SK-N-SH (cell line): ENCODE results near the gene ZNF407. TPM values are rescaled to one million over a fixed set of nuclear protein-coding genes. Genes with fewer than 3 reads are reported as not detected.

Source experiments
- CTCF ChIA-PET: fragments of 300-600, 350-600 bp; formaldehyde crosslinking; extraction: SDS; loops from one replicate; lab custom pipeline; 2021; lab: Yijun Ruan, JAX
- POLR2A ChIA-PET: fragments of 350-600 bp; sonication (Branson Sonifier 250); formaldehyde crosslinking; extraction: SDS; loops from one replicate; lab custom pipeline; 2020; ENCODE audit warnings: antibody characterized with exemption, inconsistent platforms; lab: Yijun Ruan, JAX
- DNase-seq: peaks from one replicate; pipeline ENCODE4 v3.0.0; 2012
- H2AFZ ChIP-seq: fragments of 200-600 bp; sonication (generic); 2 replicates; pipeline ENCODE4 v1.8.1; 2016; ENCODE audit warnings: antibody characterized with exemption, mild to moderate bottlenecking, low read depth
- H3F3A ChIP-seq: fragments of 200-600 bp; sonication (generic); replicated peaks from 2 replicates; pipeline ENCODE3; 2016; ENCODE audit warnings: antibody characterized with exemption, mild to moderate bottlenecking; ENCODE audit not compliant: insufficient read depth
- H3K27ac ChIP-seq, 2 experiments: fragments of 200-500 bp in 1 of 2; fragments of 200-600 bp in 1 of 2; sonication (Bioruptor generic) in 1 of 2; sonication (generic), shearing (Covaris generic) in 1 of 2; 2 replicates each; pipeline versions ENCODE4 v1.5.1 to v1.6.1; 2014 to 2016; ENCODE audit warnings: low read depth in 2 of 2, inconsistent platforms in 1 of 2, low read length in 1 of 2, mild to moderate bottlenecking in 1 of 2, mixed read lengths in 1 of 2
- H3K27me3 ChIP-seq: fragments of 200-600 bp; sonication (generic), shearing (Covaris generic); 2 replicates; pipeline ENCODE4 v1.6.1; 2016; ENCODE audit warnings: mixed run types; ENCODE audit not compliant: insufficient read depth
- H3K36me3 ChIP-seq, 2 experiments: fragments of 200-500 bp in 1 of 2; fragments of 200-600 bp in 1 of 2; sonication (Bioruptor generic) in 1 of 2; sonication (generic) in 1 of 2; replicated peaks in 1 of 2; 2 replicates each; pipeline versions ENCODE3 to v1.5.1; 2014 to 2016; ENCODE audit warnings: low read length in 1 of 2, mild to moderate bottlenecking in 1 of 2; ENCODE audit not compliant: insufficient read depth in 2 of 2, control insufficient read depth in 1 of 2
- H3K4me1 ChIP-seq, 2 experiments: fragments of 200-500 bp in 1 of 2; fragments of 200-600 bp in 1 of 2; sonication (Bioruptor generic) in 1 of 2; sonication (generic), shearing (Covaris generic) in 1 of 2; 2 replicates each; pipeline versions ENCODE4 v1.5.1 to v1.6.1; 2014 to 2016; ENCODE audit warnings: low read depth in 1 of 2, low read length in 1 of 2, mixed run types in 1 of 2; ENCODE audit not compliant: insufficient read depth in 2 of 2, control insufficient read depth in 1 of 2
- H3K4me2 ChIP-seq: fragments of 200-600 bp; sonication (generic), shearing (Covaris generic); 2 replicates; pipeline ENCODE4 v1.6.1; 2017; ENCODE audit warnings: mixed run types
- H3K4me3 ChIP-seq, 2 experiments: fragments of 200-500 bp in 1 of 2; fragments of 200-600 bp in 1 of 2; sonication (Bioruptor generic) in 1 of 2; sonication (generic), shearing (Covaris generic) in 1 of 2; 2 replicates each; pipeline versions ENCODE4 v1.5.1 to v1.8.1; 2014 to 2016; ENCODE audit warnings: low read depth in 2 of 2, inconsistent platforms in 1 of 2, low read length in 1 of 2, mild to moderate bottlenecking in 1 of 2, mixed read lengths in 1 of 2, moderate library complexity in 1 of 2
- H3K79me2 ChIP-seq: fragments of 200-600 bp; sonication (generic); 2 replicates; pipeline ENCODE4 v1.8.1; 2017; ENCODE audit warnings: mild to moderate bottlenecking; ENCODE audit not compliant: insufficient read depth
- H3K9ac ChIP-seq: fragments of 200-600 bp; sonication (generic); 2 replicates; pipeline ENCODE4 v1.6.1; 2017; ENCODE audit warnings: mixed run types
- H3K9me2 ChIP-seq: fragments of 200-600 bp; sonication (generic); 2 replicates; pipeline ENCODE4 v1.6.1; 2017; ENCODE audit warnings: mixed run types
- H3K9me3 ChIP-seq: fragments of 200-600 bp; sonication (generic); 2 replicates; pipeline ENCODE4 v1.6.1; 2017; ENCODE audit warnings: mixed run types, mild to moderate bottlenecking, moderate library complexity
- H4K20me1 ChIP-seq: fragments of 200-600 bp; sonication (generic); 2 replicates; pipeline ENCODE4 v1.6.1; 2017; ENCODE audit warnings: mild to moderate bottlenecking, mixed run types; ENCODE audit not compliant: insufficient read depth
- ELF1 ChIP-seq: IDR thresholded peaks from 2 replicates; pipeline ENCODE4 v1.4.0; 2012
- EZH2phosphoT487 ChIP-seq: fragments of 200-600 bp; sonication (generic); IDR thresholded peaks from 2 replicates; pipeline ENCODE4 v1.6.1; 2017; ENCODE audit warnings: low read depth, mixed run types, mild to moderate bottlenecking, antibody characterized with exemption, moderate library complexity, borderline replicate concordance
- FOSL2 ChIP-seq: IDR thresholded peaks from 2 replicates; pipeline ENCODE4 v1.4.0; 2012; ENCODE audit warnings: low read depth, mild to moderate bottlenecking, moderate library complexity, borderline replicate concordance
- FOXJ3 ChIP-seq: sonication (generic); formaldehyde crosslinking; IDR thresholded peaks from 2 replicates; pipeline ENCODE4 v1.5.1; 2020; ENCODE audit warnings: mild to moderate bottlenecking, missing genetic modification reagents
- GABPA ChIP-seq: IDR thresholded peaks from 2 replicates; pipeline ENCODE4 v1.4.0; 2012; ENCODE audit warnings: low read depth, mild to moderate bottlenecking
- GATA2 ChIP-seq: sonication (generic); formaldehyde crosslinking; IDR thresholded peaks from 2 replicates; pipeline ENCODE4 v1.5.0; 2020; ENCODE audit warnings: mild to moderate bottlenecking, missing genetic modification reagents
- JUND ChIP-seq: IDR thresholded peaks from 2 replicates; pipeline ENCODE4 v1.4.0; 2012
- MXI1 ChIP-seq: IDR thresholded peaks from 2 replicates; pipeline ENCODE4 v1.6.1; 2012; ENCODE audit warnings: mild to moderate bottlenecking, low read depth, low read length, improper control_type of control experiment
- NFIC ChIP-seq: IDR thresholded peaks from 2 replicates; pipeline ENCODE4 v1.4.0; 2012; ENCODE audit warnings: borderline replicate concordance
- RCOR1 ChIP-seq: fragments of 150-350 bp; IDR thresholded peaks from 2 replicates; pipeline ENCODE4 v1.6.1; 2017; ENCODE audit warnings: antibody characterized with exemption, low read length
- RFX5 ChIP-seq: IDR thresholded peaks from 2 replicates; pipeline ENCODE4 v1.6.1; 2012; ENCODE audit warnings: mild to moderate bottlenecking, improper control_type of control experiment, low read length
- SIN3A ChIP-seq: IDR thresholded peaks from 2 replicates; pipeline ENCODE4 v1.6.1; 2012; ENCODE audit warnings: low read depth, mild to moderate bottlenecking, low read length, moderate library complexity, borderline replicate concordance
- SMC3 ChIP-seq: IDR thresholded peaks from 2 replicates; pipeline ENCODE4 v1.6.1; 2012; ENCODE audit warnings: low read depth, low read length, improper control_type of control experiment
- TAF1 ChIP-seq: IDR thresholded peaks from 2 replicates; pipeline ENCODE4 v1.6.1; 2012; ENCODE audit warnings: low read depth, mild to moderate bottlenecking, low read length, moderate library complexity, borderline replicate concordance
- TCF12 ChIP-seq: IDR thresholded peaks from 2 replicates; pipeline ENCODE4 v1.4.0; 2012
- WGBS: methylation state at CpG from one replicate; pipeline ENCODE4 v1.1.6; 2017; ENCODE audit warnings: low lambda C conversion rate; 5-methylcytosine and 5-hydroxymethylcytosine counted together
- polyA plus RNA-seq, 3 experiments: library from polyadenylated mRNA; depleted of rRNA; stranded (reverse); fragments of >200 nt; gene quantifications; 2 replicates each; pipeline ENCODE4 v1.2.3, GENCODE V29; 2012
- TF ChIP-seq, protein P1 (sequence below): IDR thresholded peaks from 2 replicates; pipeline ENCODE4 v1.4.0; 2012; ENCODE audit warnings: low read depth, borderline replicate concordance
- TF ChIP-seq, protein P2 (sequence below): IDR thresholded peaks from 2 replicates; pipeline ENCODE4; 2012
- TF ChIP-seq, protein P3 (sequence below): fragments of 200-600 bp; sonication (generic); IDR thresholded peaks from 2 replicates; pipeline ENCODE4 v1.6.1; 2017; ENCODE audit warnings: antibody characterized with exemption, mild to moderate bottlenecking, moderate library complexity
- TF ChIP-seq, protein P4 (sequence below): fragments of 150-350 bp; IDR thresholded peaks from 2 replicates; pipeline ENCODE4 v1.6.1; 2016; ENCODE audit warnings: mild to moderate bottlenecking, low read depth, low read length
- TF ChIP-seq, protein P5 (sequence below): fragments of 150-350 bp; IDR thresholded peaks from 2 replicates; pipeline ENCODE4 v1.6.1; 2017; ENCODE audit warnings: antibody characterized with exemption, low read length, low read depth, borderline replicate concordance

The ZNF407 gene
- polyA plus RNA-seq, 1 of the 3 experiments (the other 2 are of a cell fraction) = 2.6 TPM

DNA sequence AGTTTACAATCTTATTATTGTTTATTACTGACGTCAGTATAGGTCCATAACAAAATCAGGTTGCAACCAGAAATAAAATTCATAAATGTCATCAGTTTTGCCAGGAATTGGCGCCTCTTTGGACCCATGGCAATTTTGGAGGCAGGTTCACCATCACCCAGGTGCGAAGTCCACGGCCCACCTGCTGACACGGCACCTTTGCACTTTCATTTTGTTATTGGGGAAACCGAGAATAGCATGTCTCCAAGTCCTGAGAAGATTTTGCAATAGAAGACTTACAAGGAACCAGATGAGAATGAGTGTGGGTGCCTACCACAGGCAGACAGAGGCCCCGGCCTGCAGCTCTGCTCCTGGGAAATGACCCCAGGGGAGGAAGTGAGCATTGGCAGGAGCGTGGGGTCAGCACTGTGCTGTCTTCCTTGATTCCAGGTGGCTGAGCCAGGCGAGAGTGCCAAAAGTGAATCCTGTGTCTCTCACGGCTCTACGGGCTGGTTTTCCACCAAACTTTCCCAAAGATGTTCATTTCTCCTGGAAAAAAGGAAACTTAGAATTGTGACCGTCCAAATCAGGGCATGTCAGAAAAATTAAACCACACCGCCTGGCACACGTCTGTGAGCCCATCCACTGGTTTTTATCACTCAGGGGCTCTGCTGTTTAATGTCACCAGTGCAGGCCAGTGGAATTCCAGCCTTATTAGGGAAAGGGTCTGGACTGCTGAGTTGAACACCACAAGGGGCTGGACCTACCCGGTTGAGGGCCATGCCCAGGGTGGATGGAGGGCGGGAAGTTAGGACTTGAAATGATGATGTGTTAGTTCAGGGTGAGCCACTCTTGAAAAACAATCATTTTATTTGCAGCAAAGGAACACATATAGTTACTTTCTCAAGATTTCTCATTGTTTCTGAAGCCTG, 514.8 kb downstream of the ZNF407 start:
- peaks cover 0 to 24% of the 10 kb centered on the region in 2 experiments; a peak in 1 of 4 replicates for H3K4me1 ChIP-seq
- no peak overlapping the region for H2AFZ ChIP-seq
- H3K4me2 ChIP-seq = no peak overlapping the region
- no peaks in the 10 kb centered on the region for H3F3A ChIP-seq
- H3K36me3 ChIP-seq = no peaks in the 10 kb centered on the region
- TF ChIP-seq TCF12 (no peak), ELF1 (no peak), GATA2 (CRISPR knock-in tag) (no peak), NFIC (no peak), RCOR1 (no peak), SMC3 (no peak), GABPA (no peak), EZH2phosphoT487 (no peak), RFX5 (no peak), MXI1 (no peak), FOXJ3 (no peak)
- ChIA-PET CTCF (no interaction called here), POLR2A (no interaction called here)
- no peaks in the 10 kb centered on the region for H4K20me1 ChIP-seq
- H3K79me2 ChIP-seq = no peaks in the 10 kb centered on the region
- no peak overlapping the region for H3K9ac ChIP-seq
- no peaks in the 10 kb centered on the region for H3K9me2 ChIP-seq
- no peak for DNase-seq
- H3K27ac ChIP-seq = no peak overlapping the region
- H3K4me3 ChIP-seq = no peak overlapping the region
- 76% methylated on average over 16 of the region's 16 CpGs for WGBS
- H3K9me3 ChIP-seq = no peaks in the 10 kb centered on the region
- no peaks in the 10 kb centered on the region for H3K27me3 ChIP-seq

DNA sequence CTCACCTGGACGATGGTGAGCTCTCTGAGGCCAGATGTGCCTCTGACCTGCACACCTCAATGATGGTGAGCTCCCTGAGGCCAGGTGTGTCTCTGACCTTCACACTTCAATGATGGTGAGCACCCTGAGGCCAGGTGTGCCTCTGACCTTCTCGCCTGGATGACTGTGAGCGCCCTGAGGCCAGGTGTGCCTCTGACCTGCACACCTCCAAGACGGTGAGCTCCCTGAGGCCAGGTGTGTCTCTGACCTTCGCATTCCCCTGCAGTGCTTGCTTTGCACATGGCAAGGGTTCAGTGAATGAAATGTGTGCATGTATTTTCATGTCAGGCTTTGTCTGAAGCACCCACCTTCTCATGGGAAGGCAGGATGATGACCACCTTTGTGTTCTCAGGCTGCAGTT, 515.8 kb downstream of the ZNF407 start:
- CTCF ChIA-PET = no interaction called here
- POLR2A ChIA-PET = no interaction called here
- TF ChIP-seq RFX5 (no peak), EZH2phosphoT487 (no peak), SIN3A (no peak), GABPA (no peak), JUND (no peak), MXI1 (no peak), FOSL2 (no peak), TCF12 (no peak), TAF1 (no peak), NFIC (no peak)
- TF ChIP-seq, protein P1, sequence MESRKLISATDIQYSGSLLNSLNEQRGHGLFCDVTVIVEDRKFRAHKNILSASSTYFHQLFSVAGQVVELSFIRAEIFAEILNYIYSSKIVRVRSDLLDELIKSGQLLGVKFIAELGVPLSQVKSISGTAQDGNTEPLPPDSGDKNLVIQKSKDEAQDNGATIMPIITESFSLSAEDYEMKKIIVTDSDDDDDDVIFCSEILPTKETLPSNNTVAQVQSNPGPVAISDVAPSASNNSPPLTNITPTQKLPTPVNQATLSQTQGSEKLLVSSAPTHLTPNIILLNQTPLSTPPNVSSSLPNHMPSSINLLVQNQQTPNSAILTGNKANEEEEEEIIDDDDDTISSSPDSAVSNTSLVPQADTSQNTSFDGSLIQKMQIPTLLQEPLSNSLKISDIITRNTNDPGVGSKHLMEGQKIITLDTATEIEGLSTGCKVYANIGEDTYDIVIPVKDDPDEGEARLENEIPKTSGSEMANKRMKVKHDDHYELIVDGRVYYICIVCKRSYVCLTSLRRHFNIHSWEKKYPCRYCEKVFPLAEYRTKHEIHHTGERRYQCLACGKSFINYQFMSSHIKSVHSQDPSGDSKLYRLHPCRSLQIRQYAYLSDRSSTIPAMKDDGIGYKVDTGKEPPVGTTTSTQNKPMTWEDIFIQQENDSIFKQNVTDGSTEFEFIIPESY = no peak
- TF ChIP-seq, protein P2, sequence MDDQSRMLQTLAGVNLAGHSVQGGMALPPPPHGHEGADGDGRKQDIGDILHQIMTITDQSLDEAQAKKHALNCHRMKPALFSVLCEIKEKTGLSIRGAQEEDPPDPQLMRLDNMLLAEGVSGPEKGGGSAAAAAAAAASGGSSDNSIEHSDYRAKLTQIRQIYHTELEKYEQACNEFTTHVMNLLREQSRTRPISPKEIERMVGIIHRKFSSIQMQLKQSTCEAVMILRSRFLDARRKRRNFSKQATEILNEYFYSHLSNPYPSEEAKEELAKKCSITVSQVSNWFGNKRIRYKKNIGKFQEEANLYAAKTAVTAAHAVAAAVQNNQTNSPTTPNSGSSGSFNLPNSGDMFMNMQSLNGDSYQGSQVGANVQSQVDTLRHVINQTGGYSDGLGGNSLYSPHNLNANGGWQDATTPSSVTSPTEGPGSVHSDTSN = no peak
- TF ChIP-seq, protein P3, sequence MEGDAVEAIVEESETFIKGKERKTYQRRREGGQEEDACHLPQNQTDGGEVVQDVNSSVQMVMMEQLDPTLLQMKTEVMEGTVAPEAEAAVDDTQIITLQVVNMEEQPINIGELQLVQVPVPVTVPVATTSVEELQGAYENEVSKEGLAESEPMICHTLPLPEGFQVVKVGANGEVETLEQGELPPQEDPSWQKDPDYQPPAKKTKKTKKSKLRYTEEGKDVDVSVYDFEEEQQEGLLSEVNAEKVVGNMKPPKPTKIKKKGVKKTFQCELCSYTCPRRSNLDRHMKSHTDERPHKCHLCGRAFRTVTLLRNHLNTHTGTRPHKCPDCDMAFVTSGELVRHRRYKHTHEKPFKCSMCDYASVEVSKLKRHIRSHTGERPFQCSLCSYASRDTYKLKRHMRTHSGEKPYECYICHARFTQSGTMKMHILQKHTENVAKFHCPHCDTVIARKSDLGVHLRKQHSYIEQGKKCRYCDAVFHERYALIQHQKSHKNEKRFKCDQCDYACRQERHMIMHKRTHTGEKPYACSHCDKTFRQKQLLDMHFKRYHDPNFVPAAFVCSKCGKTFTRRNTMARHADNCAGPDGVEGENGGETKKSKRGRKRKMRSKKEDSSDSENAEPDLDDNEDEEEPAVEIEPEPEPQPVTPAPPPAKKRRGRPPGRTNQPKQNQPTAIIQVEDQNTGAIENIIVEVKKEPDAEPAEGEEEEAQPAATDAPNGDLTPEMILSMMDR = no peak
- TF ChIP-seq, protein P4, sequence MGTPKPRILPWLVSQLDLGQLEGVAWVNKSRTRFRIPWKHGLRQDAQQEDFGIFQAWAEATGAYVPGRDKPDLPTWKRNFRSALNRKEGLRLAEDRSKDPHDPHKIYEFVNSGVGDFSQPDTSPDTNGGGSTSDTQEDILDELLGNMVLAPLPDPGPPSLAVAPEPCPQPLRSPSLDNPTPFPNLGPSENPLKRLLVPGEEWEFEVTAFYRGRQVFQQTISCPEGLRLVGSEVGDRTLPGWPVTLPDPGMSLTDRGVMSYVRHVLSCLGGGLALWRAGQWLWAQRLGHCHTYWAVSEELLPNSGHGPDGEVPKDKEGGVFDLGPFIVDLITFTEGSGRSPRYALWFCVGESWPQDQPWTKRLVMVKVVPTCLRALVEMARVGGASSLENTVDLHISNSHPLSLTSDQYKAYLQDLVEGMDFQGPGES = no peak
- TF ChIP-seq, protein P5, sequence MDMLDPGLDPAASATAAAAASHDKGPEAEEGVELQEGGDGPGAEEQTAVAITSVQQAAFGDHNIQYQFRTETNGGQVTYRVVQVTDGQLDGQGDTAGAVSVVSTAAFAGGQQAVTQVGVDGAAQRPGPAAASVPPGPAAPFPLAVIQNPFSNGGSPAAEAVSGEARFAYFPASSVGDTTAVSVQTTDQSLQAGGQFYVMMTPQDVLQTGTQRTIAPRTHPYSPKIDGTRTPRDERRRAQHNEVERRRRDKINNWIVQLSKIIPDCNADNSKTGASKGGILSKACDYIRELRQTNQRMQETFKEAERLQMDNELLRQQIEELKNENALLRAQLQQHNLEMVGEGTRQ = no peak

More for the DNA sequence above, 515.8 kb downstream of the ZNF407 start:
- DNase-seq = no peak
- Histone ChIP-seq H3K4me2 (no peak overlapping the region), H2AFZ (no peak overlapping the region), H3F3A (no peaks in the 10 kb centered on the region), H3K9me2 (no peaks in the 10 kb centered on the region), H3K9ac (no peak overlapping the region), H3K27me3 (no peaks in the 10 kb centered on the region), H4K20me1 (no peaks in the 10 kb centered on the region), H3K79me2 (no peaks in the 10 kb centered on the region), H3K9me3 (no peaks in the 10 kb centered on the region), H3K27ac (no peak overlapping the region), H3K36me3 (no peaks in the 10 kb centered on the region), H3K4me3 (no peak overlapping the region), H3K4me1 (peaks cover 0 to 24% of the 10 kb centered on the region in 2 experiments; a peak in 1 of 4 replicates)
- 34% methylated on average over 3 of the region's 5 CpGs for WGBS
